Nasal cavity respiratory epithelium epithelial cell of viscerocranial mucosa (primary cell): ENCODE results near the gene CBX1. TPM values are rescaled to one million over a fixed set of nuclear protein-coding genes. Genes with fewer than 3 reads are reported as not detected.

ENCODE experiments used
- total RNA-seq: library from RNA; depleted of rRNA; stranded (reverse); fragments of >200 nt; gene quantifications from 2 replicates; pipeline ENCODE4 v1.2.3, GENCODE V29; 2014

CBX1 gene
- 28.7 and 41.9 TPM in 2 replicates for total RNA-seq

GRCh38 chr17:48101012-48101720 lies at the start of gene CBX1:
TSS of gene CBX1 (minus strand) at chr17:48101478. CDS start at chr17:48077004, 24,474 bp downstream.

GRCh38 chr17:48107137-48108055 lies 6.1 kb upstream of the CBX1 start, which contains the start of gene SNX11:
TSS of gene SNX11 (plus strand) at chr17:48107766. CDS start at chr17:48112044, 4,278 bp downstream.

GRCh38 chr17:48047741-48048383 lies 53.4 kb downstream of the CBX1 start, which contains the start of gene NFE2L1:
TSS of gene NFE2L1 (plus strand) at chr17:48048359. CDS start at chr17:48051119, 2,760 bp downstream.

GRCh38 chr17:48037036-48037837 lies 64.0 kb downstream of the CBX1 start, which contains the start of gene COPZ2:
TSS of gene COPZ2 (minus strand) at chr17:48037797. CDS start at chr17:48037777, 20 bp downstream.

Other genes with a start within 250 kb of the CBX1 start
- gene SP2, start 205.2 kb downstream of the CBX1 start, total RNA-seq: 1.4 and 3.4 TPM in 2 replicates
- 36.2 and 41.0 TPM in 2 replicates for gene PNPO, start 159.9 kb downstream of the CBX1 start, total RNA-seq
- 0.34 and 4.5 TPM in 2 replicates for gene PRR15L, start 143.6 kb downstream of the CBX1 start, total RNA-seq
- 59.9 and 74.8 TPM in 2 replicates for gene CDK5RAP3, start 130.4 kb downstream of the CBX1 start, total RNA-seq
- 9.6 and 10.3 TPM in 2 replicates for gene COPZ2, start 63.7 kb downstream of the CBX1 start, total RNA-seq
- gene NFE2L1, start 53.1 kb downstream of the CBX1 start, total RNA-seq: 192 and 486 TPM in 2 replicates
- gene SNX11, start 6.3 kb upstream of the CBX1 start, total RNA-seq: 18.1 and 18.8 TPM in 2 replicates